ENCODE data around the gene SNIP1.
"Not testable (repeated sequence)": the region's sequence is repeated elsewhere in the genome, so short reads cannot be mapped to it uniquely, and the experiment has no call there.

DNA sequence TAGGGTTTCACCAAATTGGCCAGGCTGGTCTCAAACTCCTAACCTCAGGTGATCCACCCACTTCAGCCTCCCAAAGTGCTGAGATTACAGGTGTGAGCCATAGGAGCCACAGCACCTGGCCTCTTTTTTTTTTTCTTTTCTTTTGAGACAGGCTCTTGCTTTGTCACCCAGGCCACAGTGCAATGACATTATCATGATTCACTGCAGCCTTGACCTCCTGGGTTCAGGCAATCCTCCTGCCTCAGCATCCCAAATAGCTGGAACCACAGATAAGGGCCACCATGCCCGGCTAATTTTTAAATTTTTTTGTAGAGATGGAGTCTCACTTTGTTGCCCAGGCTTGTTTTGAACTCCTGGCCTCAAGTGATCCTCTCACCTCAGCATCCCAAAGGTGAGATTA, 24.2 kb downstream of the SNIP1 start:
- TF ChIP-seq, protein P1, sequence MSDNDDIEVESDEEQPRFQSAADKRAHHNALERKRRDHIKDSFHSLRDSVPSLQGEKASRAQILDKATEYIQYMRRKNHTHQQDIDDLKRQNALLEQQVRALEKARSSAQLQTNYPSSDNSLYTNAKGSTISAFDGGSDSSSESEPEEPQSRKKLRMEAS (IDR thresholded peaks at IDR 0.05) = not testable (repeated sequence)
- TF ChIP-seq FOSL1 (IDR thresholded peaks at IDR 0.05; ENCODE audit: insufficient read depth, low read depth, low read length); POLR2A (IDR thresholded peaks at IDR 0.05; ENCODE audit: control extremely low read depth in 1 of 2, low read depth in 2 of 2, low read length in 2 of 2); CHD1 (IDR thresholded peaks at IDR 0.05; ENCODE audit: low read depth, low read length); TAF1 (IDR thresholded peaks at IDR 0.05; ENCODE audit: low read depth, low read length); TCF12 (IDR thresholded peaks at IDR 0.05; ENCODE audit: low read depth, low read length); CEBPB (IDR thresholded peaks at IDR 0.05; ENCODE audit: low read depth, low read length); HDAC6 (IDR thresholded peaks at IDR 0.05; ENCODE audit: low read depth, low read length): not testable (repeated sequence)
- TF ChIP-seq, protein P2, sequence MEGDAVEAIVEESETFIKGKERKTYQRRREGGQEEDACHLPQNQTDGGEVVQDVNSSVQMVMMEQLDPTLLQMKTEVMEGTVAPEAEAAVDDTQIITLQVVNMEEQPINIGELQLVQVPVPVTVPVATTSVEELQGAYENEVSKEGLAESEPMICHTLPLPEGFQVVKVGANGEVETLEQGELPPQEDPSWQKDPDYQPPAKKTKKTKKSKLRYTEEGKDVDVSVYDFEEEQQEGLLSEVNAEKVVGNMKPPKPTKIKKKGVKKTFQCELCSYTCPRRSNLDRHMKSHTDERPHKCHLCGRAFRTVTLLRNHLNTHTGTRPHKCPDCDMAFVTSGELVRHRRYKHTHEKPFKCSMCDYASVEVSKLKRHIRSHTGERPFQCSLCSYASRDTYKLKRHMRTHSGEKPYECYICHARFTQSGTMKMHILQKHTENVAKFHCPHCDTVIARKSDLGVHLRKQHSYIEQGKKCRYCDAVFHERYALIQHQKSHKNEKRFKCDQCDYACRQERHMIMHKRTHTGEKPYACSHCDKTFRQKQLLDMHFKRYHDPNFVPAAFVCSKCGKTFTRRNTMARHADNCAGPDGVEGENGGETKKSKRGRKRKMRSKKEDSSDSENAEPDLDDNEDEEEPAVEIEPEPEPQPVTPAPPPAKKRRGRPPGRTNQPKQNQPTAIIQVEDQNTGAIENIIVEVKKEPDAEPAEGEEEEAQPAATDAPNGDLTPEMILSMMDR (IDR thresholded peaks at IDR 0.05; ENCODE audit: control extremely low read depth in 1 of 3, insufficient read depth in 1 of 3, low read depth in 1 of 3, low read length in 3 of 3) = not testable (repeated sequence)
